ENCODE measurements around the gene MIOX. TPM values are rescaled to one million over a fixed set of nuclear protein-coding genes. Genes with fewer than 3 reads are reported as not detected.

MIOX gene
- total RNA-seq, 1 experiment from 2014 or later: 1.4 TPM

GRCh38 chr22:50507421-50507990 lies 20.8 kb downstream of the MIOX start, which contains the start of gene LMF2:
Gene LMF2 (minus strand): TSS chr22:50507702. CDS start chr22:50507675, 27 bp downstream.
- peak within 1 kb of the TSS; percentile 92 to 96 for H3K4me3 Mint-ChIP-seq

More at GRCh38 chr22:50507421-50507990, 20.8 kb downstream of the MIOX start, which contains the start of gene LMF2:
- TF ChIP-seq CTCF (conservative IDR thresholded peaks at IDR 0.05): no peak
- Histone ChIP-seq H3K27ac (ENCODE audit: insufficient read length, low read depth, low read length) (no peak within 1 kb of the TSS), H3K4me1 (ENCODE audit: insufficient read depth, low read length) (no peaks in the 10 kb centered on the region), H3K9ac (ENCODE audit: extremely low read depth, insufficient read length, low read length) (peak within 1 kb of the TSS; percentile 99), H2AFZ (ENCODE audit: low read length) (no peak within 1 kb of the TSS), H4K20me1 (ENCODE audit: control insufficient read depth, insufficient read depth, insufficient read length) (no peaks in the 10 kb centered on the region), H2BK20ac (ENCODE audit: low read depth, low read length, poor library complexity, severe bottlenecking) (no peak within 1 kb of the TSS), H3K4me2 (ENCODE audit: insufficient read depth, insufficient read length, low read length) (peak within 1 kb of the TSS; percentile 97), H3K79me2 (ENCODE audit: insufficient read depth, low read length) (peaks cover 11% of the 10 kb centered on the region; the same call in 1 of the 2 replicates), H4K91ac (ENCODE audit: insufficient read length, low read depth, low read length) (no peak within 1 kb of the TSS), H3K23me2 (ENCODE audit: insufficient read length, low read depth, low read length, poor library complexity, severe bottlenecking) (peaks cover 12% of the 10 kb centered on the region), H2BK120ac (ENCODE audit: low read depth, low read length, poor library complexity, severe bottlenecking) (no peak within 1 kb of the TSS), H3K79me1 (ENCODE audit: insufficient read depth, low read depth, low read length, poor library complexity, severe bottlenecking) (peaks cover 11% of the 10 kb centered on the region), H4K5ac (ENCODE audit: insufficient read length, low read depth, low read length) (no peak within 1 kb of the TSS), H3K18ac (ENCODE audit: insufficient read length, low read depth, low read length) (peak within 1 kb of the TSS; percentile 99), H2BK5ac (ENCODE audit: insufficient read length, low read length) (peak within 1 kb of the TSS; percentile 85), H3K56ac (ENCODE audit: insufficient read length, low read depth, low read length) (no peak within 1 kb of the TSS), H3K9me3 (ENCODE audit: control insufficient read depth, low read depth, low read length) (no peaks in the 10 kb centered on the region), H3K14ac (ENCODE audit: insufficient read depth, low read length) (peak within 1 kb of the TSS; percentile 99), H2BK12ac (ENCODE audit: insufficient read length, low read depth, low read length) (no peak within 1 kb of the TSS), H3T11ph (ENCODE audit: low read length) (no peak within 1 kb of the TSS), H3K23ac (ENCODE audit: insufficient read length, low read depth, low read length) (no peak within 1 kb of the TSS), H2BK15ac (ENCODE audit: low read depth, low read length) (no peak within 1 kb of the TSS), H2AK5ac (ENCODE audit: insufficient read length, low read length) (no peak within 1 kb of the TSS), H4K8ac (replicated peaks; ENCODE audit: insufficient read length, low read depth, low read length) (peak within 1 kb of the TSS; percentile 98), H3K4ac (ENCODE audit: low read depth, low read length) (no peak within 1 kb of the TSS), H3K27me3 (ENCODE audit: insufficient read depth, low read length) (no peaks in the 10 kb centered on the region)
- WGBS (ENCODE audit: extremely low coverage, insufficient read length, low lambda C conversion rate): no CpG with 5 or more reads among the region's 62 CpGs
- Mint-ChIP-seq H3K9me3 (no peaks in the 10 kb centered on the region), H3K36me3 (ENCODE audit: insufficient read depth in 1 of 3, low read depth in 3 of 3) (peaks cover 0 to 8% (median 0%) of the 10 kb centered on the region in 3 experiments; a peak in 2 of 7 replicates), H3K4me1 (peaks cover 10 to 14% of the 10 kb centered on the region in 2 experiments), H3K27me3 (ENCODE audit: low read depth) (no peaks in the 10 kb centered on the region), H3K27ac (peak within 1 kb of the TSS; percentile 98; a peak in 6 of 7 replicates)
- DNase-seq: no peak

Data from H9 (cell line).